Central memory CD8-positive, alpha-beta T cell (primary cell): ENCODE data around the gene MARVELD1.
"Not testable (repeated sequence)": the region's sequence is repeated elsewhere in the genome, so short reads cannot be mapped to it uniquely, and the experiment has no call there.

ENCODE experiments used
- ATAC-seq: fragments of 150-1000 bp; cut with Tn5 transposase; replicated peaks from 2 replicates; pipeline ENCODE4 v1.10.0; 2022; ENCODE audit warnings: mild to moderate bottlenecking, moderate FRiP score, moderate number of reproducible peaks; ENCODE audit not compliant: poor library complexity, severe bottlenecking; ENCODE audit errors: extremely low read depth
- DNase-seq, 2 donors: peaks; one replicate each; pipeline ENCODE4 v3.0.0; 2021; ENCODE audit warnings: low spot score in 2 of 2
- H3K27ac Mint-ChIP-seq: one replicate; pipeline ENCODE4 v1.8.0; 2022; ENCODE audit warnings: low read depth, mild to moderate bottlenecking, moderate library complexity, mixed read lengths
- H3K27me3 Mint-ChIP-seq: one replicate; pipeline ENCODE4 v1.8.0; 2022; ENCODE audit warnings: mixed read lengths
- H3K36me3 Mint-ChIP-seq: one replicate; pipeline ENCODE4 v1.8.0; 2022; ENCODE audit warnings: mild to moderate bottlenecking, moderate library complexity, mixed read lengths; ENCODE audit not compliant: insufficient read depth
- H3K4me1 Mint-ChIP-seq: one replicate; pipeline ENCODE4 v1.8.0; 2022; ENCODE audit warnings: mixed read lengths
- H3K4me3 Mint-ChIP-seq: one replicate; pipeline ENCODE4 v1.8.0; 2022; ENCODE audit warnings: mild to moderate bottlenecking, moderate library complexity, mixed read lengths
- H3K9me3 Mint-ChIP-seq: one replicate; pipeline ENCODE4 v1.8.0; 2022; ENCODE audit warnings: mixed read lengths

The MARVELD1 gene

DNA sequence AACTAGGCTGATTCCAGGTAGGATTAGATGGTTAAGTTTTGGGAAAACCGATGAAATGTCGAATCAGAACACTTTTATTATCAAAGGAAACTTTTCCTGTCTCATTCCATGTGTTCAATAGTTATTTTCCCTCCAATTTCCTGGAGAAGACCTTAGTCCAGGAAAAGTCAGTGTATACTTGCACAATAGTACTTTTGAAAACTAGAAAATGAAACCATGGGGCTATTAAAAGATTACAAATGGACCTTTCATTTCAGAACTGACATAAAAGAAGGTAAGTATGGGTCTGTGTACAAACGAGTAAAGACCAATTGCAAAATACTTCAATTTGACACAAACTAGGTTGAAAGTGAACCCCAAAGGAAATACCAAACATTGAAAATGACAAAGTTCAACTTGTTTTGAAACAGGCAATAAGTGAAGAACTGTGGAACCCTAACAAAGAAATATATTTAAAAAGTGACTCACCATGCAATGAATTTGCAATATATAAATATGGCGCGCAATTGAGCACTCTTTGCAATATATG lies 28.6 kb upstream of the MARVELD1 start:
- DNase-seq (no peak), ATAC-seq (no peak)
- H3K4me1 Mint-ChIP-seq: peaks cover 8% of the 10 kb centered on the region
- no peaks in the 10 kb centered on the region for H3K27me3 Mint-ChIP-seq
- H3K27ac Mint-ChIP-seq: no peak overlapping the region
- H3K4me3 Mint-ChIP-seq: no peak overlapping the region
- peaks cover 5% of the 10 kb centered on the region for H3K36me3 Mint-ChIP-seq
- H3K9me3 Mint-ChIP-seq: no peaks in the 10 kb centered on the region

DNA sequence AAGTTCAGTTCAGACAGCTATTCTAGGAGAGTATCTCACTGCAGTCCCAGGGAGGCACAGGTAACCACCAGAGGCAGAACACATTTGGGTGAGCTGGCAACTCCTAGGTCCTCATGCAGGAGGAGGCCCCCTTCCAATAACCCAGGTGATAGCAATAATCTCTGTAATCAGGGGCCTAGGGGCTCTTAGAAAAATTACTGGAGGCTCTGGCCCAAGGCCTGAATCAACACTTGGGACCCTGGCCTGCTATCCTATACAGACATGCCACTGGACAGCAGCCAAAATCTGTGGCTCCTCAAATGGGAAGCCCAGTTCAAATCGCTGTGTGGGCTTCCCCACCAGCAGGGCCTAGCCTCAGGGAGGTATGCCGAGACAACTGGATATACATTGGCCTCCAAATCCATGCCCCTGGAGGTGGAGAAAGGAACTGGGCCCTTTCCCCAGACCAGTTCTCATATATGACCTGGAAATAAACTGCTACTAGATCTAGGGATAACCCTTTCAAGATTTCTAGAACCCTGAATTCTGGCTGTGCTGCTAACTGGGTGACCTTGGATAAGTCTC lies 28.1 kb upstream of the MARVELD1 start:
- no peaks in the 10 kb centered on the region for H3K27me3 Mint-ChIP-seq
- no peak overlapping the region for H3K27ac Mint-ChIP-seq
- ATAC-seq (no peak), DNase-seq (no peak)
- no peaks in the 10 kb centered on the region for H3K9me3 Mint-ChIP-seq
- H3K4me3 Mint-ChIP-seq: peak overlapping the region; percentile 83
- peaks cover 5% of the 10 kb centered on the region for H3K36me3 Mint-ChIP-seq
- H3K4me1 Mint-ChIP-seq: peaks cover 8% of the 10 kb centered on the region

DNA sequence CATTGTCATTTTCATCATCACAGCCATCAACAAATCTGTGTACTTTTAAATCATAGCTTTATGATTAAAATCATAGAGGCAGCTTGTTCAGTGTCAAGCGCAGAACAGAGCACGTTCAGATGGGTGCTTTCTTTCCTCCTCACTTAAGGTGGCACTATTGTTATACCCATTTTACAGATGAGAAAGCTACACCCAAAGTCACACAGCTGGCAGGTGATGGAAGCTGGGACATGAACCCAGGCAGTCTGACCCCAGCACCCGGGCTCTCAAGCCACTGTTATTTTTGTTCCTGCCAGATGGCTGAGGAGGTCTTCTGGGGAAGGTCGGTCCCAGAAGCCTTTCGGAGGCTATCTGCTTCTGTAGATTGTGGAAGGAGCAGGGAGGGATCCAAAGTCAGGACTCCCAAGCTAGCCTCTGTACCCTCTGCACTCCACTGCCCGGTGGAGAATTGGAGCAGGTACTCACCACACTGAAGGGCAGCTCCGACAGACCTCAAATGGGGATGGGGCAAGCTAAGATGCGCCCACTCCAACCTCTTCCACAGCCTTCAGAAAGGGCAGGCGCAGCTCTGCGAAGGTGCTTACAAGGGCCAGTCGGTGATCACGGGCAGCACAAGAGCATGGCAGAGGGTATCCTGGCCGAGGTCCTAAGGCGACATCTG lies 27.1 kb upstream of the MARVELD1 start:
- no peaks in the 10 kb centered on the region for H3K9me3 Mint-ChIP-seq
- peak; percentile 15 for ATAC-seq
- no peaks in the 10 kb centered on the region for H3K27me3 Mint-ChIP-seq
- H3K27ac Mint-ChIP-seq: peak overlapping the region; percentile 29
- DNase-seq: no peak
- peaks cover 5% of the 10 kb centered on the region for H3K36me3 Mint-ChIP-seq
- H3K4me1 Mint-ChIP-seq: peaks cover 8% of the 10 kb centered on the region
- peak overlapping the region; percentile 83 for H3K4me3 Mint-ChIP-seq

DNA sequence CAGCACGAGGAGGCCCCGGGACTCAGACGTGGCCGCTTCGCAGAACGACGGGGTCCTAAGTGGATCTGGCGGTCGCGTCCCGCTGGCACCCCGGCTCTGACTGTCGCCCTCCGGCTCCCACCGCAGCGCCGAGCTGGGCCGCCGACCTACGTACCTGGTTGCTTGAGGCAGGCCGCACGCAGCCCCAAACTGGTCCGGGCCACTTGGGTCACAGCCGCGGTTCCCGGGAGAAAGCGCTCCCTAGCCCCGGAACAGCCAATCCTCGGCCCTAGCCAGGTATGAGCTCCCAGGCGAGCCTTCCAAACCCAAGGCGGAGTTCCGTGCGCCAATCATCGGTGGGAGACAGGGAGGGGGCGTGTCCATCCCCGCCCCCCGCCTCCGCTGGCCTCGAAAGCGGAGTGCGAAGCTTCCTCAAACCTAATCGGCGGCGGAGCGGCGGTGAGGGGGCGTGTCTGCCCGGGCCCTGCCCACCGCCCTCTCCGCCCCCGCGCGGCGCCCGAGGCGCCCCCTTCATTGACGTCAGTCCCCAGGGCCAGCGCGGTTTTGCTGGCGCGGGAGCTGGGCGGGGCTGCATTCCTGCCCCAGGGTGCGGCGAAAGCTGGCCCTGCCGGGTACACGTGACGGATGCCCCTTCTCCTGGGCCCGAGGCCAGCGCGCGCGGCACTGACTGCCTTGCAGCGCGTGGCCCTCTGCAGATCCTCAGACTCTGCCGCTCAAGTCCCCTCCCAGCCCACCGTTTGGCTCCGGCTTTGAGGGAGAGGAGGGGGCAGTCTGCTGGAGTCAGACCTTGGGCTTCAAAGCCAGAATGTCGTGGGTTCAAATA lies 26.4 kb upstream of the MARVELD1 start, which contains the start of gene AVPI1:
Gene AVPI1 (minus strand): TSS at position 280 of the 823 bp plus-strand sequence. CDS start 7,336 bp downstream, outside the sequence.
- no peaks in the 10 kb centered on the region for H3K9me3 Mint-ChIP-seq
- H3K4me1 Mint-ChIP-seq: peaks cover 8% of the 10 kb centered on the region
- peak within 1 kb of the TSS; percentile 83 for H3K4me3 Mint-ChIP-seq
- H3K27ac Mint-ChIP-seq: peak within 1 kb of the TSS; percentile 29
- H3K27me3 Mint-ChIP-seq: no peaks in the 10 kb centered on the region
- ATAC-seq (peak; percentile 88), DNase-seq (peak; percentile 92)
- H3K36me3 Mint-ChIP-seq: peaks cover 5% of the 10 kb centered on the region

DNA sequence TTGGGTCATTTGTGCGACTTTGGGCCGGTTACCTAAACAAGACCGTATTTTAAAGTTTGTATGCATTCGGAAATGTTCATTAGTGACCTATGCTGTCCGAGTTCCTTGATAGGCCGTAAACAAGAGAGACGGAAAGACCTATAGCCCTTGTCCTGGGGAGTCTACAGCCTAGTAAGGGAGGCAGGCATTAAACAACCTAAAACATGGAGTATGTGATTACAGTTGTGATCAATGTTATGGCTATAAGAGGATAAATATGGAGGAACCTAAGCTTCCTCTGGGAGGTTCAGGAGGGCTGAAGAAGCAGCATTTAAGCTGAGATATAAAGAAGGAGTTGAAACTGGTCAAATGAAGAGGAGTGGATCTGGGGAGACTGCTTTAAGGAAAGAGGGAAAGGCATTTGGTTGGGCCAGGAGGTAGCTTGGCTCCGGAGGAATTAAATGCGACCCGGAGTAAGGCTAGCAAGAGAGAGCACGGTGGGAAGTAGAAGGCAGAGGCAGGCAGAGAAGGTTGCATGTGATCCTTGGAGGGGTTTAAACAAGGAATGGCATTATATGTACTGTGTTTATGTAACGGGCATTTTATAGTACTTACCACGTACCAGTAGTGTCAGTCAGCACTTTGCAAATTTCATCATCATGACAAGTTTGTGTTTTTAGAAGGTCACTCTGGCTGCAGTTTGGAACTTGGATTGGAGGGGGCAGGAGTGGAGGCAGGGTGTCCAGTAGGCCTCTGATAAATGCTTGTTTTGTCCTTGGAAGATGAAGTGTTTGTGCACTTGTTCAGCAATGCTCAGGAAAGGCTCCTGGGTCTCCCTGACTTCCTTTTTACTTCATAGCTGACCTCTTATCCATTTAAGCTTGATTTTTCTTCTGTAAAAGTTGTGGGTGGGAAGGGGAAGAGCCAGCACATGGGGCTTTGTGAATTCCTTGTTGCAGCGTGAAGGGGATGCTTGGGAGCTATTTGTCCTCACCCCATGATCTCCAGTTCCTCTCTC lies 25.4 kb upstream of the MARVELD1 start:
- ATAC-seq (no peak), DNase-seq (no peak)
- H3K36me3 Mint-ChIP-seq: peaks cover 5% of the 10 kb centered on the region
- peak overlapping the region; percentile 6 for H3K27ac Mint-ChIP-seq
- H3K9me3 Mint-ChIP-seq: no peaks in the 10 kb centered on the region
- peaks cover 8% of the 10 kb centered on the region for H3K4me1 Mint-ChIP-seq
- H3K4me3 Mint-ChIP-seq: peak overlapping the region; percentile 83
- no peaks in the 10 kb centered on the region for H3K27me3 Mint-ChIP-seq

DNA sequence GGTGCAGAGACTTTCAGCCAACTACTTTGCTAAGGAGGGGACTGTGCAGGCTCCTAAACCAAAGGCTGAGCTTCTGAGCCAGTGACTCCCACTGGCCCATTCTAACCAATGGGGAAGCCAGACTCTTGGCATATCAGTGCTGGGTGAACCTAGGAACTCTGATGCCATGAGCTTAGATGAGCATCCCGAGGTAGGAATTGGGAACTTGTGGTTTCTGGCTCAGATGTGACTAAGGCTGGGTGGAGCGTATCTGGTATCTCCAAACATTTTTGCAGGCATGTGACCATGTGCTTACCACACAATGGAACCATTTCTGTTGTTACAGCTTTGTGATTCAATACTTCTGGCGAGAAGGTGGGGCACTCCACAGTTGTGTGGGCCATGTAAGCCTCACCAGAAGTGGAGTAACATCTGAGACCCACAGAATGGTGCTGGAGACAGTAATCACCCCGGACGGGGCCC lies 23.9 kb upstream of the MARVELD1 start:
- H3K27ac Mint-ChIP-seq: no peak overlapping the region
- H3K27me3 Mint-ChIP-seq: no peaks in the 10 kb centered on the region
- H3K4me1 Mint-ChIP-seq: peaks cover 8% of the 10 kb centered on the region
- H3K4me3 Mint-ChIP-seq: no peak overlapping the region
- ATAC-seq: no peak
- DNase-seq: no peak
- H3K36me3 Mint-ChIP-seq: peaks cover 5% of the 10 kb centered on the region
- no peaks in the 10 kb centered on the region for H3K9me3 Mint-ChIP-seq

DNA sequence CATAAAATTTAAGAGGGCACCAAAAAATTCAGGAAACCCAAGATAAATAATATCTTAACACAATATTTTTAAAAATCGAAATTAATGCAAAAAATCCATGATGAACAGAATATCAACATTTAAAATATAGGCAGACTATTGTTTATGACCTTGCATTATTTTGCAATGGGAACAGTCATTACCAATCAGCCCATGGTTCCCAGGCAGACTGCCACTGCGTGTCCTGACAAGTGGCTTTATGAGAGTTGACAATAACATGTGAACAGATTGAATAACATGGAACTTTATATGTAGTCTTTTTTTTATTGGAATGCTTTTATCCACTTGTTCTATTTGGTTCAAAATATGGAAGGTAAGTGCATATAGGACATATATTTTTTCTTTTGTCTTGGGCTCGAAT lies 23.4 kb upstream of the MARVELD1 start:
- Mint-ChIP-seq H3K4me1 (peaks cover 8% of the 10 kb centered on the region), H3K9me3 (no peaks in the 10 kb centered on the region), H3K36me3 (peaks cover 5% of the 10 kb centered on the region), H3K27me3 (no peaks in the 10 kb centered on the region), H3K4me3 (no peak overlapping the region), H3K27ac (no peak overlapping the region)
- ATAC-seq: no peak
- DNase-seq: no peak

DNA sequence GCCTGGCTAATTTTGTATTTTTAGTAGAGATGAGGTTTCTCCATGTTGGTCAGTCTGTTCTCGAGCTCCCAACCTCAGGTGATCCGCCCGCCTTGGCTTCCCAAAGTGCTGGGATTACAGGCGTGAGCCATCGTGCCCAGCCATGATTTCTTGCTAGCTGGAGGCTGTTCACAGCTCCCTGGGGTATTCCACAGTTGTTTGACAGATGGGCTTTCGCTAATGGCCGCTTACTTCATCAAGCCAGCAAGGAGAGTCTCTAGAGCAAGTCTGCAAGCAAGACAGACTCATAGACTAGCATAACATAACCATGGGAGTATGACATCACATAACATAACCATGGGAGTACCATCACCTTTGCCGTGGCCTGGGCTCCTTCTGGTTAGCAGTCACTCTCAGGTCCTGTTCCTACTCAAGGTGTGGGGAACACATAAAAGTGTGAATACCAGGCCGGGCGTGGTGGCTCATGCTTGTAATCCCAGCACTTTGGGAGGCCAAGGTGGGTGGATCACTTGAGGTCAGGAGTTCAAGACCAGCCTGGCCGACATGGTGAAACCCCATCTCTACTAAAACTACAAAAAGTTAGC lies 15.4 kb upstream of the MARVELD1 start:
- H3K27me3 Mint-ChIP-seq, H3K27ac Mint-ChIP-seq, H3K4me1 Mint-ChIP-seq, DNase-seq, ATAC-seq, H3K9me3 Mint-ChIP-seq, H3K4me3 Mint-ChIP-seq, H3K36me3 Mint-ChIP-seq: not testable (repeated sequence)

DNA sequence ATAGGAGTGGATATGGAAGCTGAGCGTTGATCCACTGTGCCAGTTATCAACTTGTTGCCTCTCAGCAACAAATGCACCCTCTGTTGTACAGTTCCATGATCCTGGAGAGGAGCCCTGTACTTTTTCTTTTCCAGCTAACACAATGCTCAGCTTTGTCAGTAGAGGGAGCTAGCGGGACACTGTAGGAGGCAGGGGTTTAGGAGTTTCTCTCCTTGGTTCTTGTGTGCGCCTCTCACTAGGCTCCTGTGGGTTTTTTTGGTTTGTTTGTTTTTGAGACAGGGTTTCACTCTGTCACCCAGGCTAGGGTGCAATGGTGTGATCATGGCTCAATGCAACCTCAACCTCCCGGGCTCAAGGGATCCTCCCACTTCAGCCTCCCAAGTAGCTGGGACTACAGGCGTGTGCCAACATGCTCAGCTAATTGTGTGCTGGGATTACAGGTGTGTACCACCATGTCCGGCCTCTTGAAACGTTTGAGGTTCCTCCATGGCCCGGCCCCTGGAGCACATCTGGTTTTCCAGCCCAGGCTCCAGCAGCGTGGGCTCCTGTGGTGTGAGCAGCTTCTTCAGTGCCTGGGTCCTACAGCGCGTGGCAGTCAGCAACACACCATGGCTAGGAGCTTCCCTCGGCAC lies 12.0 kb upstream of the MARVELD1 start:
- no peaks in the 10 kb centered on the region for H3K9me3 Mint-ChIP-seq
- H3K4me3 Mint-ChIP-seq: no peak overlapping the region
- H3K4me1 Mint-ChIP-seq: no peaks in the 10 kb centered on the region
- H3K27ac Mint-ChIP-seq: no peak overlapping the region
- peak in 1 of 2 donors; percentile 30 for DNase-seq
- peaks cover 16% of the 10 kb centered on the region for H3K27me3 Mint-ChIP-seq
- H3K36me3 Mint-ChIP-seq: no peaks in the 10 kb centered on the region
- ATAC-seq: peak; percentile 88

DNA sequence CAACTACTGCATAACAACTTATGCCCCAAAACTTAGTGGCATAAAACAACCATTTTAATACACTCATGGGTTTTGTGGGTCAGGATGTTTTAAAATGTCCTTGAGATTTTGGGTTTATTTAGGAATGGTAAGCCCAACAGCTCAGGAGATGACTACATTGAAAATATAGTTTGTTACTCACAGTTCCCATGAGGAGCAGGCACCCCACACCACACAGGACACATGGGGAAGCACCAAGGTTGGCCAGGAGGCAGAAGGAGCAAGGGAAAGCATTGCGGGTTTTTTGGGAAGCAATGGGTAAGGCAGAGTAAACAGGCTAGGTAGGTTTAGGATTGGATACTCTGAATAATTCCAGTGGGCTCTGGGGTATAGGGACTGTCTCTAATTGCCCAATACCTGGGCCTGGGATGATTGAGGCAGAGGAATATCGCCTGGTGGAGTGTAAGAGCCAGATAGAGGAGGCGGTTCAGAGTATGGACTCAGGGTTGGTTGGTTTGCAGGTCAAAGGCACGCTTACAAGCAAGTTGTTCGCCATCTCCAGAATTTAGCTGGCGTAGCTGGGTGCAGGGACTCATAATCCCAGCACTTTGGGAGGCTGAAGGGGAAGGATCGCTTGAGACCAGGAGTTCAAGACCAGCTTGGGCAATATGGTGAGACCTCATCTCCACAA lies 10.0 kb upstream of the MARVELD1 start:
- no peak for ATAC-seq
- H3K4me3 Mint-ChIP-seq: no peak overlapping the region
- H3K9me3 Mint-ChIP-seq: no peaks in the 10 kb centered on the region
- no peak for DNase-seq
- no peak overlapping the region for H3K27ac Mint-ChIP-seq
- no peaks in the 10 kb centered on the region for H3K36me3 Mint-ChIP-seq
- H3K27me3 Mint-ChIP-seq: peaks cover 22% of the 10 kb centered on the region
- H3K4me1 Mint-ChIP-seq: no peaks in the 10 kb centered on the region

DNA sequence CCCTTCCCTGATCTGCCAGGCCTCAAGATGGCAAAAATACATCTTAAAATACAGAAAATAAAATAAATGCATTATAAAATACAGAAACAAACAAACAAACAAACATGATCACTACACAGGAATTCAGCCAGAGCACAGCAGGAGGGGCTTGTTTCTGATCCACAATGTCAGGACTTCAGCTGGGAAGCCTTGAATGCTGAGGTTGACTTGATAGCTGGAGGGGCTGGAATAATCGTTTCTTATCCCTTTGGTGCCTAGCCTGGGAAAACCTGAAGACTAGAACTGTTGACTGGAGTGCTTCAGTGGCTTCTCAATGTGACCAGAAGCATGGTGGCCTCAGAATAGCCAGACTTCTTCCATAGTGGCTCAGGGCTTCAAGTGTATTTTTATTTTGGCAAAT lies 9.2 kb upstream of the MARVELD1 start:
- H3K27me3 Mint-ChIP-seq: peaks cover 31% of the 10 kb centered on the region
- no peaks in the 10 kb centered on the region for H3K4me1 Mint-ChIP-seq
- H3K4me3 Mint-ChIP-seq: no peak overlapping the region
- H3K9me3 Mint-ChIP-seq: no peaks in the 10 kb centered on the region
- ATAC-seq: no peak
- no peak for DNase-seq
- H3K27ac Mint-ChIP-seq: no peak overlapping the region
- H3K36me3 Mint-ChIP-seq: no peaks in the 10 kb centered on the region
